ENCODE results near the gene GMPPB.

- TF ChIP-seq CTCF (IDR thresholded peaks at IDR 0.05) (no peak), POLR2A (IDR thresholded peaks at IDR 0.05) (no peak)
Observed at GRCh38 chr3:49725906-49726681, 2.3 kb upstream of the GMPPB start.

Measured in thyroid gland (tissue), 4 donors.